ENCODE measurements around the gene MPC1L.
A peak's percentile ranks its signal among the peaks of the same experiment; 100 is the strongest.

Gene MPC1L

GRCh38 chrX:40632199-40632598, 9.0 kb downstream of the MPC1L start:
- DNase-seq = no peak

GRCh38 chrX:40637687-40638086, 14.5 kb downstream of the MPC1L start:
- DNase-seq = no peak

- no peak for DNase-seq
These were observed 20.9 kb downstream of the MPC1L start for GRCh38 chrX:40644176-40644575.

- DNase-seq = peak; percentile 40
These were observed 21.7 kb downstream of the MPC1L start for GRCh38 chrX:40644821-40645358.

DNA sequence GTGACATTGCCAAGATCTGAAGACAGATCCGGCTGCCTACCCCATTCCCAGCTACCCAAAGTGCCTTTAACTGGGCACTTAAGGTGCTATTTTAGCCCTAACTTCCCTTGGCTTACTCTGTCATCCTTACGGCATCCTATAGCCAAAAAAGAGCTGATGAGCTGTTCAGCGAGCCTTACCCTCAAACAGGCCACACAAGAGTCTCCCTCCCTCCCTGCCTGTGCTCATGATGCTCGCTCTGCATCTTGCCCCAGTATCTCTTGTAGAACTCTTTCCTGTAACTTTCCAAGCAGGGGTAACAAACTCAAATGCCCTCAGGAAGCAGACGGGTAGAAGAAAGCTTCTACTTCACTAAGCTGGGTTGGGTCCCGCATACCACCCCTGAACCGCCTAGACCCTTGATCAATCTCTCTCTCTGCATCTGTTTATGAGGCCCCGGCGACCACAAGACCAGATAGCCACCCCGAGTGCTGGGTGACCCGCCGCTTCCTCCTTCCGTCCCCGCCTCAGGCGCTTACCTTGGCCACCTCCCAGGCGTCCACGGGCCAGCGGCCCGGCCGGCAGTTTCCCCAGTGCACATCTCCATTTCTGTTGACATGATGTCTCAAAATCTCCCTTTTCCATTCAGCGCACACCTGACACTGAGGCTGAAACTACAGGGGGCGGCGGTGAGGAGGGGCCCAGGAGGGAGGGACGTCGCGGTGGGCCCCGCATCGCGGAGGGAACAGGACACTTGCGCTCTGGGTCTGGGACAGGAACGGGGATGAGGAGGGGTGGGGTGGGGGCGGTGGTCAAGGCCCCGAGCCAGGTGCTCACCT, 23.5 kb downstream of the MPC1L start:
- DNase-seq = no peak

DNA sequence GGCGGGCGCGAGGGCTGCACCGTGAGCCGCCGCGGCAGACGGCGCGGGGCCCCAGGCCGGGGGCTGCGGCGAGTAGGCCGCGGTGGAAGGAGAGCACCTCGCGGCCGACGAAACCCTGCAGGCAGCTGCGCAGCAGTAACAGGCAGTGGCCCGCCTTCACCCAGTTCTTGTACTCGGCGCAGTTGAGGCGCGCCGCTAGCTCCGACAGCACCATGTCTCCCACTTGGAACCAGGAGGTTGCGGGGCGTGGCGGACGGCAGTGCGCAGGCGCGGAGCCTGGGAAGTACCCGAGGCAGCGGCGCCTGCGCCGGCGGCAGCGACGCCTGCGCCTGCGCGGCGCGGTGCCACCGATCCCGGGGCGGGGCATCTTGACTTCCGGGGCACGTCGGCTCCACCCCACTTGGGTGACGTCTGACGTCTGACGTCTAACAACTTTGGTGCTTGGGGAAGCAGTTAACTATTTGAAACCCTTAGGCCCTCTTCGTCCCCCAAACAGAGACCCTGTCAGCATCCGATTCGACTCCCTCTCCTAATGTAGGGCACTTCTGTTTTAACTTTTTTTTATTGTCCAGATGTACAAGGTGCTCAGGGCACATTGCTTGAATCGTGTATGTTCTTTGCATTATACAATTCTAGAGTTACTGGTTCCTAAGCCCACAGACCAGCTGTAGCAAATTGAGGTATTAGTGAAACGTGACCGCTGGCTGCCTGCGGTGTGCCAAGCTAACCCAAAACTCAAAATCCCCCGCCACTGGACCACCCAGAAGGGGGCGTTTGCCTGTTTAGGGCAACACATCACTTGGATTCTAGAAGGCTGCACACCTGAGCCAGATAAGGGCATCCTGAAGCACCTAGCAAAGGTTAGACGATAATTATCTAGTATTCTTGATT, 24.3 kb downstream of the MPC1L start, which contains the start of gene CXorf38:
Gene CXorf38, minus strand, starts transcription at position 255 of the 891 bp plus-strand sequence. Its CDS starts 41 bp downstream, at position 214.
- peak; percentile 93 for DNase-seq

- DNase-seq = no peak
These were observed 28.5 kb downstream of the MPC1L start for GRCh38 chrX:40651620-40652223.

DNA sequence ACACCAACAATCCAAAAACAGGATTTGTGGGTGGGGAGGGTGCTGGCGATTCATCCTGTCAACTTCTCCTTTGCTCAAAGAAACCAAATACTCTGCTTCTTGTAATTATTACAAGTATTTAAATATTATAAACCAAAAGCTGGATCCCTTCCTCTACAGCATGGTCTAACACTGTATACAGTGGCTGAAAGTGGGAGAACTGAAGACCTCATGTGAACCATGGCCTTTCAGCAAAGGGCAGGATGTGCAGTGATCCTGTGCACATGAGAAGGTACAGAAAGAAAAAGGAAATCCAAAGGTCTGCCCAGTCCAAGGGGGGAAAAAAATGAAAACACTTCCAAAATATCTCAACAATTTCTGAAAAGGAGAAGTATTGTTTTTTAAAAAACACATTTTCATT, 29.4 kb downstream of the MPC1L start:
- DNase-seq = no peak

DNA sequence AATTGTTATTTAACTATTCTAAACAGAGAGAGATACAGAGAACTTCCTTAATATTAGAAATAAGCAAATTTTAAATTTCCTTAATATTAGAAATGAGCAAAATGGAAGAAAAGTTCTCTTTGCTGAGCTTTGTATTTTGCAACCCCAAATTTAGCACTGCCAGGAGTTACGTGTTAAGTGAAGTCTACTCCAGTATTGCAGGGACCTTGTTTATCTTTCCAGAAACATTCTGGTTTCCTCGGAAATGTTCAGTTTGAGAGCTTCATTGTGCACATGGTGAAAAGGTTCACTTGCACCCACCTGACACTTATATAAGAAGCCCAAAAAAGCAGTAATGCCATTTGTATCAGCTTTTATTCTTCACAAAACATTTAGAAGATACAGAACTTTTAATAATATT, 30.3 kb downstream of the MPC1L start:
- no peak for DNase-seq

- DNase-seq = no peak
These were observed 37.2 kb downstream of the MPC1L start for GRCh38 chrX:40660381-40660780.

GRCh38 chrX:40661489-40661888, 38.3 kb downstream of the MPC1L start:
- no peak for DNase-seq

GRCh38 chrX:40663078-40663740, 40.0 kb downstream of the MPC1L start:
- no peak for DNase-seq

GRCh38 chrX:40663880-40664630, 40.8 kb downstream of the MPC1L start:
- DNase-seq = no peak

DNA sequence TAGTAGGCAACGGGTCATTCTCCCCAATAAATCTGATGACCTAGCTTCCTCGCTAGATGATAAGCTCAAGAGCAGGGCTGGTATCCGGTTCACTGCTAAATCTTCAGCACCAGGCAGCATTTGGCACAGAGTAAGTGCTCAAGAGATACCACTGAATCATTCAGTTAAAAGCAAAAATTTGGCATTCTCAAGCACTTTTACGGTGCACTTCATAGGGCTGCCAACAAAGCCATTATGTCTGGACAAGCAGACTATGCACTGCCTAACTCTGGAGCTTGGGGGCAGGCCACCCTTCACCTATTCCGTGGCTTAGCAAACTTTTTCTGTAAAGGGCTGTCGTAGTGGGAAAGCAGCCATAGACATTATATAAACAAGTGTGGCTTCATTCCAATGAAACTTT, 47.9 kb downstream of the MPC1L start:
- no peak for DNase-seq

All from GOT3 (cell line).